Activated naive CD8-positive, alpha-beta T cell treated with anti-CD3 and anti-CD28 coated beads, Interleukin-2, amount 50 U/mL, for 16 hours (primary cell): Measurements from ENCODE around the gene BCOR.

ENCODE experiments used
- DNase-seq: peaks from one replicate; pipeline ENCODE4 v3.0.0-alpha.2; 2020; ENCODE audit warnings: low read depth, low spot score

BCOR gene

GRCh38 chrX:40097504-40098263 lies at the start of gene BCOR:
Gene BCOR, minus strand, starts transcription at chrX:40097958. Its CDS starts 20,029 bp downstream, at chrX:40077929.
- DNase-seq = peak; percentile 41

GRCh38 chrX:40147126-40147952 lies 49.6 kb upstream of the BCOR start:
- DNase-seq = no peak

GRCh38 chrX:40146262-40147125 lies 48.7 kb upstream of the BCOR start:
- DNase-seq = no peak

- no peak for DNase-seq
These were observed 48.1 kb upstream of the BCOR start for GRCh38 chrX:40145923-40146261.

GRCh38 chrX:40145001-40145922 lies 47.5 kb upstream of the BCOR start:
- DNase-seq = no peak

- no peak for DNase-seq
These were observed 46.8 kb upstream of the BCOR start for GRCh38 chrX:40144576-40144975.

GRCh38 chrX:40143987-40144386 lies 46.2 kb upstream of the BCOR start:
- DNase-seq = no peak

- DNase-seq = no peak
These were observed 45.2 kb upstream of the BCOR start for GRCh38 chrX:40143001-40143400.

- no peak for DNase-seq
These were observed 44.7 kb upstream of the BCOR start for GRCh38 chrX:40142417-40142816.

GRCh38 chrX:40140706-40141499 lies 43.1 kb upstream of the BCOR start:
- DNase-seq = no peak

GRCh38 chrX:40132751-40133150 lies 35.0 kb upstream of the BCOR start:
- no peak for DNase-seq

GRCh38 chrX:40131654-40132337 lies 34.0 kb upstream of the BCOR start:
- no peak for DNase-seq

GRCh38 chrX:40130207-40130606 lies 32.4 kb upstream of the BCOR start:
- no peak for DNase-seq

- DNase-seq = no peak
These were observed 29.3 kb upstream of the BCOR start for GRCh38 chrX:40127052-40127451.

- no peak for DNase-seq
These were observed 24.7 kb upstream of the BCOR start for GRCh38 chrX:40122487-40122886.

- DNase-seq = no peak
These were observed 23.9 kb upstream of the BCOR start for GRCh38 chrX:40121618-40122017.

- DNase-seq = no peak
These were observed 23.3 kb upstream of the BCOR start for GRCh38 chrX:40120838-40121580.

- no peak for DNase-seq
These were observed 20.0 kb upstream of the BCOR start for GRCh38 chrX:40117715-40118285.

GRCh38 chrX:40116925-40117324 lies 19.2 kb upstream of the BCOR start:
- DNase-seq = no peak
